Mesenchymal stem cell (in vitro differentiated cells and primary cell): ENCODE measurements around the gene PARD3B.
A peak's percentile ranks its signal among the peaks of the same experiment; 100 is the strongest.

Experiments used
- DNase-seq: peaks from one replicate; pipeline ENCODE4 v3.0.0-alpha.2; 2013
- H2AFZ ChIP-seq: one replicate; pipeline ENCODE4 v1.6.1; 2013; ENCODE audit warnings: low read depth, mild to moderate bottlenecking, control low read depth, inconsistent platforms, low read length, moderate library complexity
- H2AK5ac ChIP-seq: 2 replicates; pipeline ENCODE4 v1.6.1; 2013; ENCODE audit warnings: low read length, moderate library complexity, mild to moderate bottlenecking, inconsistent platforms; ENCODE audit not compliant: severe bottlenecking
- H2BK120ac ChIP-seq: one replicate; pipeline ENCODE4 v1.6.1; 2013; ENCODE audit warnings: low read depth, mild to moderate bottlenecking, inconsistent platforms, low read length, moderate library complexity
- H2BK12ac ChIP-seq, 2 experiments: one replicate each; pipeline ENCODE4 v1.6.1; 2013; ENCODE audit warnings: inconsistent platforms in 2 of 2, low read length in 2 of 2, mild to moderate bottlenecking in 2 of 2, moderate library complexity in 2 of 2, control low read depth in 1 of 2
- H2BK15ac ChIP-seq: one replicate; pipeline ENCODE4 v1.6.1; 2013; ENCODE audit warnings: mild to moderate bottlenecking, low read depth, inconsistent platforms; ENCODE audit not compliant: poor library complexity, severe bottlenecking
- H2BK5ac ChIP-seq: 2 replicates; pipeline ENCODE4 v1.6.1; 2013; ENCODE audit warnings: low read depth, mild to moderate bottlenecking, low read length, control low read depth, inconsistent platforms; ENCODE audit not compliant: poor library complexity, severe bottlenecking
- H3K14ac ChIP-seq, 2 experiments: one replicate each; pipeline ENCODE4 v1.6.1; 2013; ENCODE audit warnings: inconsistent platforms in 2 of 2, low read length in 2 of 2, control low read depth in 1 of 2, mild to moderate bottlenecking in 1 of 2, moderate library complexity in 1 of 2
- H3K18ac ChIP-seq, 2 experiments: one replicate each; pipeline ENCODE4 v1.6.1; 2013; ENCODE audit warnings: inconsistent platforms in 2 of 2, low read length in 2 of 2, control low read depth in 1 of 2, low read depth in 1 of 2, mild to moderate bottlenecking in 1 of 2
- H3K23ac ChIP-seq, 2 experiments: one replicate each; pipeline ENCODE4 v1.6.1; 2013; ENCODE audit warnings: inconsistent platforms in 2 of 2, low read length in 2 of 2, mild to moderate bottlenecking in 2 of 2, moderate library complexity in 2 of 2, control low read depth in 1 of 2
- H3K27ac ChIP-seq: 2 replicates; pipeline ENCODE4 v1.5.1; 2013; ENCODE audit warnings: mild to moderate bottlenecking, moderate library complexity, low read length, control low read depth, inconsistent platforms; ENCODE audit not compliant: poor library complexity, severe bottlenecking
- H3K27me3 ChIP-seq, 2 experiments: 2 replicates each; pipeline versions ENCODE4 v1.6.1 to v1.7.0; 2013; ENCODE audit warnings: low read length in 2 of 2, mild to moderate bottlenecking in 2 of 2, moderate library complexity in 2 of 2, control low read depth in 1 of 2, inconsistent platforms in 1 of 2; ENCODE audit not compliant: control insufficient read depth in 1 of 2, insufficient read depth in 1 of 2
- H3K36me3 ChIP-seq, 2 experiments: 2 replicates each; pipeline versions ENCODE4 v1.6.1 to v1.7.0; 2013; ENCODE audit warnings: low read length in 2 of 2, control low read depth in 1 of 2, inconsistent platforms in 1 of 2, low read depth in 1 of 2, mild to moderate bottlenecking in 1 of 2; ENCODE audit not compliant: insufficient read depth in 2 of 2, control insufficient read depth in 1 of 2
- H3K4ac ChIP-seq, 2 experiments: one replicate each; pipeline ENCODE4 v1.6.1; 2013; ENCODE audit warnings: inconsistent platforms in 2 of 2, low read length in 2 of 2, mild to moderate bottlenecking in 2 of 2, moderate library complexity in 2 of 2, control low read depth in 1 of 2, low read depth in 1 of 2
- H3K4me1 ChIP-seq: 2 replicates; pipeline ENCODE4 v1.6.1; 2013; ENCODE audit warnings: low read depth, low read length, control low read depth; ENCODE audit not compliant: control insufficient read depth, insufficient read depth
- H3K4me2 ChIP-seq: 2 replicates; pipeline ENCODE4 v1.6.1; 2013; ENCODE audit warnings: low read length, mild to moderate bottlenecking, inconsistent platforms; ENCODE audit not compliant: poor library complexity, severe bottlenecking
- H3K4me3 ChIP-seq, 2 experiments: 2 replicates each; pipeline versions ENCODE4 v1.5.1 to v1.7.0; 2013; ENCODE audit warnings: low read length in 2 of 2, mild to moderate bottlenecking in 2 of 2, control low read depth in 1 of 2, low read depth in 1 of 2; ENCODE audit not compliant: insufficient read depth in 1 of 2
- H3K79me1 ChIP-seq: replicated peaks from 2 replicates; pipeline ENCODE4 v1.6.1; 2013; ENCODE audit warnings: mild to moderate bottlenecking, control low read depth, low read length, inconsistent platforms; ENCODE audit not compliant: poor library complexity, severe bottlenecking
- H3K9ac ChIP-seq: 2 replicates; pipeline ENCODE4 v1.7.0; 2013; ENCODE audit warnings: mild to moderate bottlenecking, low read length, moderate library complexity
- H3K9me3 ChIP-seq: 2 replicates; pipeline ENCODE4 v1.7.0; 2013; ENCODE audit warnings: mild to moderate bottlenecking, low read length; ENCODE audit not compliant: control insufficient read depth
- H4K8ac ChIP-seq: one replicate; pipeline ENCODE4 v1.6.1; 2013; ENCODE audit warnings: inconsistent platforms, mild to moderate bottlenecking, low read length, moderate library complexity
- H4K91ac ChIP-seq: one replicate; pipeline ENCODE4 v1.6.1; 2013; ENCODE audit warnings: mild to moderate bottlenecking, low read length, inconsistent platforms
- WGBS: methylation state at CpG from one replicate; pipeline ENCODE4 v1.1.7; 2013; ENCODE audit warnings: mixed read lengths; 5-methylcytosine and 5-hydroxymethylcytosine counted together

PARD3B gene

GRCh38 chr2:205471776-205472175 is 926.5 kb downstream of the PARD3B start:
- H4K91ac ChIP-seq = no peak overlapping the region
- no peak overlapping the region for H3K9ac ChIP-seq
- H2AK5ac ChIP-seq = no peak overlapping the region
- H3K4ac ChIP-seq = no peak overlapping the region
- H2BK120ac ChIP-seq = no peak overlapping the region
- no peak overlapping the region for H2BK15ac ChIP-seq
- H4K8ac ChIP-seq = no peak overlapping the region
- no peaks in the 10 kb centered on the region for H3K27me3 ChIP-seq
- 67% methylated on average over 1 of the region's 2 CpGs for WGBS
- DNase-seq = no peak
- H3K14ac ChIP-seq = no peak overlapping the region
- no peak overlapping the region for H2AFZ ChIP-seq
- H3K18ac ChIP-seq = no peak overlapping the region
- H2BK5ac ChIP-seq = no peak overlapping the region
- H3K79me1 ChIP-seq = no peaks in the 10 kb centered on the region
- no peak overlapping the region for H3K27ac ChIP-seq
- no peaks in the 10 kb centered on the region for H3K36me3 ChIP-seq
- no peak overlapping the region for H2BK12ac ChIP-seq
- H3K4me2 ChIP-seq = no peak overlapping the region
- no peak overlapping the region for H3K4me3 ChIP-seq
- H3K9me3 ChIP-seq = no peaks in the 10 kb centered on the region
- no peaks in the 10 kb centered on the region for H3K4me1 ChIP-seq
- no peak overlapping the region for H3K23ac ChIP-seq

- no peaks in the 10 kb centered on the region for H3K36me3 ChIP-seq
- no peak overlapping the region for H3K14ac ChIP-seq
- H2AFZ ChIP-seq = no peak overlapping the region
- no peak overlapping the region for H3K9ac ChIP-seq
- no CpG with 5 or more reads among the region's 3 CpGs for WGBS
- no peak overlapping the region for H2BK5ac ChIP-seq
- H4K91ac ChIP-seq = no peak overlapping the region
- H3K4ac ChIP-seq = no peak overlapping the region
- H2BK120ac ChIP-seq = no peak overlapping the region
- H2BK12ac ChIP-seq = no peak overlapping the region
- no peak overlapping the region for H2AK5ac ChIP-seq
- H2BK15ac ChIP-seq = no peak overlapping the region
- H3K4me2 ChIP-seq = no peak overlapping the region
- H3K27ac ChIP-seq = no peak overlapping the region
- no peaks in the 10 kb centered on the region for H3K27me3 ChIP-seq
- DNase-seq = no peak
- no peak overlapping the region for H4K8ac ChIP-seq
- H3K79me1 ChIP-seq = no peaks in the 10 kb centered on the region
- H3K23ac ChIP-seq = no peak overlapping the region
- H3K4me3 ChIP-seq = no peak overlapping the region
- H3K18ac ChIP-seq = no peak overlapping the region
- no peaks in the 10 kb centered on the region for H3K4me1 ChIP-seq
- H3K9me3 ChIP-seq = no peaks in the 10 kb centered on the region
Observed at GRCh38 chr2:205473791-205474190, 928.5 kb downstream of the PARD3B start.

DNA sequence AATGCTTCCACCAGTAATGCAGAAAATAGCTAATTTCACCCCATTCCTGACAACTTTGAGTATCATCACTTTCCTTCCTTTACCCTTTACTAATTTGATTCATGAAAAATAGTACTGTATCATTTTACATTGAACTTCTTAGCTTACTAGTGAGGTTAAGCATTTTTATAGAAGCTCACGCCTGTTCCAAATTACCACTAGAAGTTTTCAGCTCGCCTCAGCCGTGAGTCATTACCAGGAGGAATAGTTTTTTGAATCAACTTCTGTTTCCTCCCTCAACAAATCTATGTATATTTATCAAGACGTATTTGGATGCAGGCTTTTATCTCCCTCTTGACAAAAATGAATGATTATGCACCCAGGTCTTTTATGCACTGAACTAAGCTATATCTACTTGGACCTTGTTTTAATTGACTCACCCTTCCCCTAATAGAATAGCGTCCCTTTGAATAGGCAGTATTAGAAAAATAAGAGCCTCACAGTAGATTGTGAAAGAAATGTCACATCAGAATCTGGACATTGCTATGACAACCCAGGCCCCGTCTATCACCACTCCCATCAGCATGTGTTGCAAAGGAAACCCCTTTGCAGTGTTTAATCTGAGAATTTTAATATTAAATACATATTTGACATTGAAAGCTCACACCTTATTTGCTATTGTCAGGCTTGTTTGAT is 929.6 kb downstream of the PARD3B start:
- H2AFZ ChIP-seq = no peak overlapping the region
- no peak overlapping the region for H3K27ac ChIP-seq
- no peak overlapping the region for H4K8ac ChIP-seq
- H3K4me2 ChIP-seq = no peak overlapping the region
- H2BK12ac ChIP-seq = no peak overlapping the region
- H3K9me3 ChIP-seq = no peaks in the 10 kb centered on the region
- H3K4me3 ChIP-seq = no peak overlapping the region
- H3K79me1 ChIP-seq = no peaks in the 10 kb centered on the region
- H3K23ac ChIP-seq = no peak overlapping the region
- H3K36me3 ChIP-seq = no peaks in the 10 kb centered on the region
- H2BK5ac ChIP-seq = no peak overlapping the region
- H4K91ac ChIP-seq = no peak overlapping the region
- H3K9ac ChIP-seq = peak overlapping the region; percentile 36
- no peaks in the 10 kb centered on the region for H3K27me3 ChIP-seq
- no peak overlapping the region for H2AK5ac ChIP-seq
- H3K18ac ChIP-seq = no peak overlapping the region
- WGBS = 73% methylated on average over 5 of the region's 6 CpGs
- H2BK120ac ChIP-seq = no peak overlapping the region
- no peak overlapping the region for H3K14ac ChIP-seq
- H3K4me1 ChIP-seq = no peaks in the 10 kb centered on the region
- no peak overlapping the region for H3K4ac ChIP-seq
- no peak for DNase-seq
- no peak overlapping the region for H2BK15ac ChIP-seq

GRCh38 chr2:205475416-205475768 is 930.1 kb downstream of the PARD3B start:
- Histone ChIP-seq H3K36me3 (no peaks in the 10 kb centered on the region), H3K18ac (no peak overlapping the region), H2AFZ (no peak overlapping the region), H3K4ac (no peak overlapping the region), H2BK5ac (no peak overlapping the region), H3K4me1 (no peaks in the 10 kb centered on the region), H2BK15ac (no peak overlapping the region), H3K14ac (no peak overlapping the region), H2BK12ac (no peak overlapping the region), H3K4me2 (no peak overlapping the region), H2AK5ac (no peak overlapping the region), H3K27me3 (no peaks in the 10 kb centered on the region), H3K79me1 (no peaks in the 10 kb centered on the region), H2BK120ac (no peak overlapping the region), H4K91ac (no peak overlapping the region), H3K9me3 (no peaks in the 10 kb centered on the region), H3K23ac (no peak overlapping the region), H3K4me3 (no peak overlapping the region), H3K9ac (no peak overlapping the region), H3K27ac (no peak overlapping the region), H4K8ac (no peak overlapping the region)
- DNase-seq = no peak
- WGBS = 100% methylated on average over 3 of the region's 3 CpGs
